ENCODE measurements around the gene ZNF665. TPM values are rescaled to one million over a fixed set of nuclear protein-coding genes. Genes with fewer than 3 reads are reported as not detected.

The ZNF665 gene
- total RNA-seq, 1 experiment from 2014 or later, result 1.2 TPM

- DNase-seq (ENCODE audit: low spot score), result no peak
- POLR2A ChIA-PET (ENCODE audit: low non-redundant PET), result no interaction called here
- Histone ChIP-seq H3K36me3 (ENCODE audit: insufficient read depth, low read length, poor library complexity, severe bottlenecking) (no peaks in the 10 kb centered on the region), H3K27ac (ENCODE audit: low read depth, low read length, poor library complexity, severe bottlenecking) (no peak overlapping the region), H3K4me3 (ENCODE audit: low read depth, low read length, poor library complexity, severe bottlenecking) (no peak overlapping the region), H3K27me3 (replicated peaks; ENCODE audit: insufficient read depth, low read depth, low read length, poor library complexity) (no peaks in the 10 kb centered on the region), H3K4me1 (ENCODE audit: insufficient read depth, low read length, poor library complexity, severe bottlenecking) (no peaks in the 10 kb centered on the region), H3K9me3 (ENCODE audit: low read depth, low read length, poor library complexity, severe bottlenecking) (peaks cover 6% of the 10 kb centered on the region)
- intact Hi-C loops (cut with micrococcal nuclease; ENCODE audit: unreplicated experiment), result no loop called here
- BruUV-seq (replicated peaks), result no TSS peak
- CTCF ChIA-PET, result no interaction called here
- no peak for TF ChIP-seq CTCF (conservative IDR thresholded peaks at IDR 0.05; ENCODE audit: low read depth, low read length)
- TF ChIP-seq EZH2 (IDR thresholded peaks at IDR 0.05; ENCODE audit: borderline replicate concordance, low read depth, low read length, poor library complexity, severe bottlenecking), result no peak
Observed at GRCh38 chr19:53156850-53157249, 36.3 kb downstream of the ZNF665 start.

GRCh38 chr19:53147645-53148044, 45.5 kb downstream of the ZNF665 start:
- H3K27ac ChIP-seq (ENCODE audit: low read depth, low read length, poor library complexity, severe bottlenecking), result no peak overlapping the region
- no peak for DNase-seq (ENCODE audit: low spot score)
- TF ChIP-seq EZH2 (IDR thresholded peaks at IDR 0.05; ENCODE audit: borderline replicate concordance, low read depth, low read length, poor library complexity, severe bottlenecking) (no peak), CTCF (conservative IDR thresholded peaks at IDR 0.05; ENCODE audit: low read depth, low read length) (no peak)
- ChIA-PET CTCF (no interaction called here), POLR2A (ENCODE audit: low non-redundant PET) (no interaction called here)
- intact Hi-C loops (cut with micrococcal nuclease; ENCODE audit: unreplicated experiment), result no loop called here
- no peaks in the 10 kb centered on the region for H3K27me3 ChIP-seq (replicated peaks; ENCODE audit: insufficient read depth, low read depth, low read length, poor library complexity)
- peaks cover 44% of the 10 kb centered on the region for H3K9me3 ChIP-seq (ENCODE audit: low read depth, low read length, poor library complexity, severe bottlenecking)
- no TSS peak for BruUV-seq (replicated peaks)
- H3K36me3 ChIP-seq (ENCODE audit: insufficient read depth, low read length, poor library complexity, severe bottlenecking), result no peaks in the 10 kb centered on the region
- no peak overlapping the region for H3K4me3 ChIP-seq (ENCODE audit: low read depth, low read length, poor library complexity, severe bottlenecking)
- no peaks in the 10 kb centered on the region for H3K4me1 ChIP-seq (ENCODE audit: insufficient read depth, low read length, poor library complexity, severe bottlenecking)

GRCh38 chr19:53140351-53140750, 52.8 kb downstream of the ZNF665 start:
- Histone ChIP-seq H3K4me3 (ENCODE audit: low read depth, low read length, poor library complexity, severe bottlenecking) (no peak overlapping the region), H3K36me3 (ENCODE audit: insufficient read depth, low read length, poor library complexity, severe bottlenecking) (peaks cover 5% of the 10 kb centered on the region), H3K27ac (ENCODE audit: low read depth, low read length, poor library complexity, severe bottlenecking) (no peak overlapping the region), H3K9me3 (ENCODE audit: low read depth, low read length, poor library complexity, severe bottlenecking) (peaks cover 51% of the 10 kb centered on the region), H3K27me3 (replicated peaks; ENCODE audit: insufficient read depth, low read depth, low read length, poor library complexity) (no peaks in the 10 kb centered on the region), H3K4me1 (ENCODE audit: insufficient read depth, low read length, poor library complexity, severe bottlenecking) (no peaks in the 10 kb centered on the region)
- ChIA-PET CTCF (no interaction called here), POLR2A (ENCODE audit: low non-redundant PET) (no interaction called here)
- no TSS peak for BruUV-seq (replicated peaks)
- no peak for DNase-seq (ENCODE audit: low spot score)
- intact Hi-C loops (cut with micrococcal nuclease; ENCODE audit: unreplicated experiment), result no loop called here
- TF ChIP-seq EZH2 (IDR thresholded peaks at IDR 0.05; ENCODE audit: borderline replicate concordance, low read depth, low read length, poor library complexity, severe bottlenecking) (no peak), CTCF (conservative IDR thresholded peaks at IDR 0.05; ENCODE audit: low read depth, low read length) (no peak)

Data from A673 (cell line).